ENCODE data around the gene CALCB.

The CALCB gene

DNA sequence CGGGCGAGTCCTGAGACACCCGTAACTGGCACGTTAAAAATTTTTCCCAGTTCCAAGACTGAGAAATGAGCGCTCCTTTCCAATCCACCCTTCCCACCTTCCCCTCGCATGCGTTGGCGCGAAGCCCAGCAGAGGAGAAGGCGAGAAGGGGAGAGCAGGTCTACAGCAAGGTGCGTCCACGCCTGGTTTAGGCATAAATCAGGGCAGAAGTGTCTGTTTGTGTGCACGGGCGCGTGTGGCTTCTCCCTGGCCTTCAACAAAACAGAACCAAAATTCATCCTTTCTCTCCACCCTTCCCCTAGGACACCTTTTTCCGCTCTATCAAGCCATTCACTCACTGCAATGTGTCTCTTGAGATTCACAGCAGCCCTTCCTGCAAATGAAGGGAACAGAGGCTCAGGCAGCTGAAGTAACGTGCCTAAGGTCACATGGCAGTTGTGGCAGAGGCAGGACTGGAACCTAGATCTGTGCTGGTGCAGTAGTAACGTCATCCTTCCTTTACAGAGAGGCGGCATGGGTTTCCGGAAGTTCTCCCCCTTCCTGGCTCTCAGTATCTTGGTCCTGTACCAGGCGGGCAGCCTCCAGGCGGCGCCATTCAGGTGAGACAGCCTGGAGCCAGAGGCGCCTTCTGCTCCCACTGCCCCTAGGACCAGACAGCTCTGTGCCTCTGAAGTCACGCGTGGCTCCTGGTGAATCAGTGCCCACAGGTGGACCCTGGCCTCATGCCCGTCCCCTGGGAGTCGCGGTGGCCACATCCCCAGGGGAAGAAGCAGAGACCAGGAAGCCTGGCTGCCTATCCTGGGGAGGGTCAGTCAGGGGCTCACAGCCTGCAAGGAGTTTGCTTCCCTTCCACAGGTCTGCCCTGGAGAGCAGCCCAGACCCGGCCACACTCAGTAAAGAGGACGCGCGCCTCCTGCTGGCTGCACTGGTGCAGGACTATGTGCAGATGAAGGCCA, 1.1 kb downstream of the CALCB start:
- peak; percentile 79 to 87 for DNase-seq

DNA sequence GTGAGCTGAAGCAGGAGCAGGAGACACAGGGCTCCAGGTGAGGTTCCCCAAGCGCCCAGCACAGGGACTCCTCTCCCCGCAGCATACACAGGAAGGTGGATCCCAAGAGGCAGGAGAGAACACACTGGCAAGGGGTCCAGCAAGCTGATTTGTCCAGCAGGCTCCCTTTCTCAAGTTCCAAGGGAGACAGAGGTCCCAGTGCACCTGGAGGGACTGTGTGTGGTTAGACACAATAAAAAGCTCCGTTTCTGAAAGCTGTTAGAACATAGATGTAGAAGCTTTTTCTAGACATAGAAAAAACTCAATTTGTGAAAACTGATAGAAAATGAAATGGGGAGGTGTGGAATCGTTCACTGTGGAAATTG, 1.8 kb downstream of the CALCB start:
- DNase-seq, result no peak

DNA sequence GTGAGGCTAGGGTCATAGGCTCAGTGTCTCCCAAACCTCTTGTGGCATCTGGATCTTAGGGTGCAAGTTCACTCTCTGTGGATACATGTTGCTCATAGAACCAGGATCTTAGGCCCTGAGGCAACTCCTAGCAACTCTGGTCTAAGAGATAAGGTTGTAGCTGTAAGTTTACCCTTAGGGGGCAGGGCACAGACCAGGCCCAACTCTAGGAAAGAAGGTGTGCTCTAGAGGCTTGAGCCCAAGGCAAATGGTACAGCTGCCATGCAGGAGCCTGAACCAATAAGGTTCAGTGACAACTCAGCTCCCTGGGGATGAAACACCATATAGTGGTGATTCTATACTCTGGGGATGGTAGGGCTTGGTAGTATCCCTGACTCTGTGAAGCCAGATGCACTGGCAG, 17.8 kb downstream of the CALCB start:
- no peak for DNase-seq

- DNase-seq, result peak in 1 of 2 experiments; percentile 23
Measured at GRCh38 chr11:15091625-15092024, 18.2 kb downstream of the CALCB start.

- DNase-seq, result no peak
Measured at GRCh38 chr11:15093432-15093831, 20.0 kb downstream of the CALCB start.

GRCh38 chr11:15095736-15096228, 22.4 kb downstream of the CALCB start:
- DNase-seq, result no peak

DNA sequence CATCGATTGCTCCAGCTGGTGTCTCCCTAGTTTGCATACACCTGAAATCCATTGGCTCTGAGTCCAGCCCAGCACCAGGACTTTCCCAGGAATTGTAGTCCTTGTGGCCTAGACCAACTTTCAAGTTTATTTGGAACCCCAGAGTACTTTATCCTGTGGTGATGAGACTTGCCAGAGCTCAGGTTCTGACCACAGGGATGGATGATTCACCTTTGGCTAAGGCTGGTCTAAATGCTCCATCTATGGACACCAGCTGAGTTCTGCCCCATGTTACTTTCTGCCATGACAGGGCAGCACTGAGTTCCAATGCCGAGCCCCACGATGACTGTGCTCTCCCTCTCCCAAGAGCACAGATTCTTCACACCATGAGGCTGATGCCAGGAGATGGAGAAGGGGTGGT, 24.0 kb downstream of the CALCB start:
- no peak for DNase-seq

DNA sequence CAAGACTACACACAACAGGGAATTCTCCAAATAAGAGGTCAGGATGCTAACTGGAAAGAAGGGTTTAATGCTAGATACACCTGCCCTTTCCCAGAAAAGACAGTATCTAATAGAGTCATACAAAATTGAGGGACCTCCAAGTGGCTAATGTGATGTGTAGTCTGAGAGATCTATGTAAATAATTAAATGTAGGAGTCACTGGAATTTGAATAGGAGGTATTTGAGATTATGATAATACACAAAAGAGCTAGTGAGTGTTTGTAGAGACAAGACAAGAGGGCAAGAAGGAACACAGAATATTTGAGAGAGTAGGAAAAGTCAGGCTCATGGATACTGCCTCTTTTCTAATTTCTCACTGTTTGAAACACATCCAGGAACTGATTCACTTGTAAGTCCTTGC, 25.9 kb downstream of the CALCB start:
- DNase-seq, result no peak

- DNase-seq, result peak in 1 of 2 experiments; percentile 60
Measured at GRCh38 chr11:15101072-15101709, 27.8 kb downstream of the CALCB start.

DNA sequence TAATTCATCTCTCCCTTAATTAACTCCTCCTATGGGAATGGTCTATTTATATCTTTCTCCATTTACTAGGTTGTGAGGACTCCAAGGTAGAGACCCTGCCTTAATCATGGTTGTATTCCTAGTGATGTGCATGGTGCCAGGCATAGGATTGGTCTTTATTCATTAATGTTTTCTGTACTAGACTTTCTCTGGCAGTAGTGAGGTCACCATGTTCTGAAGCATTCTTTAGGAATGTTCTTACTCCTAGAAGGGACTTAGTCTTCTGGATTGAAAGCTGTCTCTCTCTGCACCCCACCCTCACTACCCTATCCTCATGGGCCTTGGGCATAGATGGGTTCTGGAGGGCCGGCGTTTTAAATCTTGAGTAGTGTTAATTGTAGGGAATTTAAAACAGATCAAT, 30.8 kb downstream of the CALCB start:
- no peak for DNase-seq

GRCh38 chr11:15106201-15106965, 33.0 kb downstream of the CALCB start:
- DNase-seq, result no peak

DNA sequence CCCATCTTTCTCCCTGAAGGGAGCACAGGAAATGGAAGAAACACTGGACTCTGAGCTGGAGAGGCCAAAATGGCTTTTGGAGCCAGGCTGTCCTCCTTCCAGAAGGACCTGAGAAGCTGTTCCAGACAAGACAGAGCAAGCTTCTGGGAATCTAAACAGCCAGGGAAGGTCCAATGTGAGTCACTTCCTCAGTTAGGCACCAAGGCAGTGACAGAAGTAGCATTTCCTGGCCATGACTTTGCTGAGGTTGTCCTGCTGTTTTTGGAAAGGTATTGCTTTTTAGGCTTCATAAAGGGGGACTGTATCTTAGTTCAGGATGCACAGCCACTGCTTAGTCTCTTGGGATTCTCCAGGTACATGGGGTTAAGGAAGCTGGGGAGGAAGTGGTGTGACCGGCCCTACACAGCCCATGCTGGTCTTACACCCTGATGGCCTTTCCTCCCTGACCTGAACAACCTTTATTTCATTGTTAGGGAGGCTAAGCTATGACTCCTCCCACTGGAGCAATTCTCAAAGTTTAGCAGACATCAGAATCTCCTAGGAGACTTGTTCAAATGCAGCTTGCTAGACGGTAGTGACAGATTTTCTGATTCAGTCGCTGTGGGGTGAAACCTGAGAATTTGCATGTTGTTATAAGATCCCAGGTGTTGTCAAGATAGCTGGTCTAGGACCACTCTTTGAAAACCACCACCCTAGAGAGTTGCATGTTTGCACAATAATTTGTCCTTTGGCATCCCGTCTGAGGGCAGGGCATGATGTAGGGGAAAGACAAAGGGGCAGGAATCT, 34.5 kb downstream of the CALCB start:
- peak in 1 of 2 experiments; percentile 2 for DNase-seq

DNA sequence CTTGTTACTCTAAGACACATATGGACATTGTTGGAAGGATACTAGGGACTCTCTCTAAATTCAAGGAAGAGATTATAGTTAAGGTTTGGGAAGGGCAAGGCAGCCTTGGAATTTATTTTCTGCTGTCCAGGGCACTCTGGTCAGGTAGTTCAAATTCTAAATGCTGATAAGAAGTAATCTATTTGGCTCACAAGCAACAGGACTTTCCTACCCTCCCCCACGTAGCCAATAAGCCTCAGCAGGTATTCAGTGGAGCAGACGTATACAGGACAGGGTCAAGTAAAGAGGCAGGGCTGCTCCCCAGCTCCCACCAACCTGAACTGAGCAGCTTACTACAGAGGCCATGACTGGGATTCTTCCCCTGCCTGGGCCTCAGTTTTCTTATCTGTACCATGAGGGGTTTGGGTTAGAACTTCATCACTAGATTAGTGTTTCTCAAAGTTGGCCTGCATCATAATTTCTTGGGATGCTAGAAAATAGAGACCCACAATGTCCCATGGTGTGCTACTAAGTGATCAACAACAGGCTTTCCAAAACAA, 35.3 kb downstream of the CALCB start:
- no peak for DNase-seq

DNA sequence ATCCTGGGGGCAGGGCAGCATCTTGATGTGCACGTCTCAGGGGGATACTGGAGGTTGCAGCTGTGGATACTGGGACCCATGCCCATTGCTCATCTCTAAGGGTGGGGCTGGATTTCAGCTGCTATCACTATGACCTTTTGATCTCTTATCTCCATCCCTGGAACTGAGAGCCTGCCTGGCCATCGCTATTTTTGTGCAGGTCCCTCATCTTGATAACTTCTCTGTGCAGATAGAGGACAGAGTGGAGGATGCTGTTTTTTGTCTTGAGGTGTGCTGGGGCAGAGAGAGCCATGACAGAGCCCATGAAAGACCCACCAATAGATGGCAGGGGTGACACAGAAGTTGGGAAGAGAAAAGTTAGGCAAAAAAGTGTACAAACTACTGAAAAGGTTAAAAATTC, 36.2 kb downstream of the CALCB start:
- no peak for DNase-seq

DNA sequence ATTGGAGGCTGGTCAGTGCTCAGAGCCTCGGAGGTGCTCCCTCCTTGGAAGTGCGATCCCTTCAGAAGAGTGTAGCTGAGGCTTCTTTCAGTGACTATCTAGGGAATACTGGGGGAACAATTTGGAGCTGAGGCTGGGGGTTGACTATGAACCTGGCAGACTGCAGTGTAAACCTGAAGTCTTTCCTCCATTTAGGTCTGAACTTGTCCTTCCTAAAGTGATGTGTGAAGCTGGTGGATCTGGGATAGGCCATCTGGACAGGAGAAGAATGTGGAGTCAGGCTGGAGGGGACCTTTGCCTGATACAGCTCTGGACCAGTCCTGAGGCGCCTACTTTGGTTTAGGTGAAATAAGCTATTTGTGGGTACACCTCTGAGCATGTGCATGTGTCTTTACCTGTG, 37.8 kb downstream of the CALCB start:
- no peak for DNase-seq

GRCh38 chr11:15112131-15112541, 38.7 kb downstream of the CALCB start:
- DNase-seq, result no peak

DNA sequence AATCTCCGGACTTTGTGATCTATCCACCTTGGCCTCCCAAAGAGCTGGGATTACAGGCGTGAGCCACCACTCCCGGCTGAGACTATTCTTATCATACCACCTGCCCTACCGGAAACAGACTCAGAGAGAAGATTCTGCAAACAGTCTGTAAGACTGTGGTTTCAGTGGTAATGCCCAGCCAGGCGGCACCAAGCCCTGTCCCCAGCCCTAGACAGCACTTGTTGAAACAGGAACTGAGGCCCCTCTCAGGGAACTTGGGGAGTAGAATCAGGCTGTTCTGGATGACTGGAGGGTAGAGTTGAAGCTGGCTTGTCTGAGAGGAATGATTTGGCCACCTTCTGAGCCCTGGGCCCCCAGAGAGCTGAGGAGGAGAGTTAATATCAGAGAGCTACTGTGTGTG, 40.0 kb downstream of the CALCB start:
- no peak for DNase-seq

- peak in 1 of 2 experiments; percentile 19 for DNase-seq
Measured at GRCh38 chr11:15114501-15115475, 41.4 kb downstream of the CALCB start, which contains the start of gene INSC. Gene INSC, plus strand, starts transcription at chr11:15114923. Its CDS starts 34,252 bp downstream, at chr11:15149175.

GRCh38 chr11:15115686-15116085, 42.3 kb downstream of the CALCB start:
- DNase-seq, result no peak

- DNase-seq, result no peak
Measured at GRCh38 chr11:15117751-15118150, 44.4 kb downstream of the CALCB start.

DNA sequence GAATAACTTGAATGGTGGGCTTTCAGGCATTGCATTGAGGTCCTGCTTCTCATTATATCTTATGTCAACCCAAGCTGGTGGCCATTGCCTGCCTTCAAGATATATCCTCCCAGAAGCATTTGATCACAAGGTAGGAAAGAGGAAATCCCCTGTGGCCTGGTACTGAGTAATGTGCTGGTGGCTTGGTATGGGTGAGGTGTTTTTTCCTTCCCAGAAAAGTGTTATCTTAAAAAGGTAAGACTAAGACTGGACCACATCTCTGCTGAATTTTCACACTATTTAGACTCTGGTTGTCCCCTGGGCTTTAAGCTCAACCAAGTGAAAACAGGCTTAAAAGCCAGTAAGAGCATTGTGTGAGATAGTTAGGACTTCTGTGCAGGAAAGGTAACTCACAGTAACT, 45.0 kb downstream of the CALCB start:
- no peak for DNase-seq

Data from NCI-H524 (cell line).